ENCODE results near the gene TTLL5.

GRCh38 chr14:75859746-75860145, 198.7 kb downstream of the TTLL5 start:
- TF ChIP-seq TCF4 (CRISPR knock-in tag; IDR thresholded peaks at IDR 0.05; ENCODE audit: borderline replicate concordance), result no peak
- no peak for TF ChIP-seq SNAI2 (CRISPR knock-in tag; IDR thresholded peaks at IDR 0.05)
- TF ChIP-seq PATZ1 (CRISPR knock-in tag; IDR thresholded peaks at IDR 0.05; ENCODE audit: borderline replicate concordance), result no peak
- TF ChIP-seq CREB5 (CRISPR knock-in tag; IDR thresholded peaks at IDR 0.05; ENCODE audit: low read depth), result no peak

Data from SK-N-SH treated with all-trans-retinoic acid at 6 μM for 48 hours (cell line).